LNCaP clone FGC (cell line): ENCODE measurements around the gene HTN1.
"Not testable (repeated sequence)": the region's sequence is repeated elsewhere in the genome, so short reads cannot be mapped to it uniquely, and the experiment has no call there.

Source experiments
- DNase-seq: peaks from one replicate; pipeline ENCODE4 v3.0.0-alpha.2; 2011; ENCODE audit warnings: low read depth
- H3K4me3 ChIP-seq: 2 replicates; pipeline ENCODE4 v1.5.1; 2011; ENCODE audit warnings: mild to moderate bottlenecking, low read depth, low read length, control low read depth
- TF ChIP-seq, protein P1 (sequence below): IDR thresholded peaks from 2 replicates; pipeline ENCODE4 v1.5.1; 2012; ENCODE audit warnings: mild to moderate bottlenecking; ENCODE audit not compliant: control insufficient read depth, insufficient read depth; ENCODE audit errors: extremely low read depth

HTN1 gene

DNA sequence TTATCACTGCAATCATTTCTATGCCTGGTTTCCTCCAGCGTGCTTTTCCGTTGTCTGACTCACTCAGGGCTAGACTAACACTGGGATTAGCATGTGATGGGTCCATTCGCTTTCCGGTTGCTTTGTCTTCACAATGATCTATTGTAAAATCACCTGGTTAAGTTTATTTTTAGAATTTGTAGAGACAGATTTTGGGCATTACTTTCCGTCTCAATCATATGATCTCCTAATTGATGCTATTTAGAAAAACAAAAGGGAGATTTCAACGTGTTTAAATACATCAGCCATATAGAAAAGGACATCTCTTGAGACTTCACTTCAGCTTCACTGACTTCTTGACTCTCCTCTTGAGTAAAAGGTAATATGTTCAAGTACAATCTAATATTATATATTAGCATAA is at the start of gene HTN1:
TSS of gene HTN1 (plus strand) at position 301 of the 400 bp plus-strand sequence. CDS start 2,639 bp downstream, outside the sequence.
- not testable (repeated sequence) for DNase-seq, H3K4me3 ChIP-seq

DNA sequence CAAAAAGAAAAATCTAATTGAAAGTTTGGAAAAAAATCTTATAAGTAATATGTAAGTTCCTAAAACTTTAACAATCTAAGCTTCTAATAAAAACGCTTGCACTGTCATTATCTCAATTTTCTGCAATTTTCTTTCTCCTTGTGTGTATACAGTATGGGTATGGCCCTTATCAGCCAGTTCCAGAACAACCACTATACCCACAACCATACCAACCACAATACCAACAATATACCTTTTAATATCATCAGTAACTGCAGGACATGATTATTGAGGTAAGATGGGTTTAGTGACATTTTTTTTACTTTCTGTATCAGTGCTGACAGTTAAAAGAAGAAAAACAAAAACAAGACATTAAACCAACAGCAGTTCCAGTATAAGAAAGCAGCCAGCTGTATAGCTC is 49.5 kb upstream of the HTN1 start:
- TF ChIP-seq, protein P1, sequence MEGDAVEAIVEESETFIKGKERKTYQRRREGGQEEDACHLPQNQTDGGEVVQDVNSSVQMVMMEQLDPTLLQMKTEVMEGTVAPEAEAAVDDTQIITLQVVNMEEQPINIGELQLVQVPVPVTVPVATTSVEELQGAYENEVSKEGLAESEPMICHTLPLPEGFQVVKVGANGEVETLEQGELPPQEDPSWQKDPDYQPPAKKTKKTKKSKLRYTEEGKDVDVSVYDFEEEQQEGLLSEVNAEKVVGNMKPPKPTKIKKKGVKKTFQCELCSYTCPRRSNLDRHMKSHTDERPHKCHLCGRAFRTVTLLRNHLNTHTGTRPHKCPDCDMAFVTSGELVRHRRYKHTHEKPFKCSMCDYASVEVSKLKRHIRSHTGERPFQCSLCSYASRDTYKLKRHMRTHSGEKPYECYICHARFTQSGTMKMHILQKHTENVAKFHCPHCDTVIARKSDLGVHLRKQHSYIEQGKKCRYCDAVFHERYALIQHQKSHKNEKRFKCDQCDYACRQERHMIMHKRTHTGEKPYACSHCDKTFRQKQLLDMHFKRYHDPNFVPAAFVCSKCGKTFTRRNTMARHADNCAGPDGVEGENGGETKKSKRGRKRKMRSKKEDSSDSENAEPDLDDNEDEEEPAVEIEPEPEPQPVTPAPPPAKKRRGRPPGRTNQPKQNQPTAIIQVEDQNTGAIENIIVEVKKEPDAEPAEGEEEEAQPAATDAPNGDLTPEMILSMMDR = no peak
- H3K4me3 ChIP-seq = no peak overlapping the region
- no peak for DNase-seq

DNA sequence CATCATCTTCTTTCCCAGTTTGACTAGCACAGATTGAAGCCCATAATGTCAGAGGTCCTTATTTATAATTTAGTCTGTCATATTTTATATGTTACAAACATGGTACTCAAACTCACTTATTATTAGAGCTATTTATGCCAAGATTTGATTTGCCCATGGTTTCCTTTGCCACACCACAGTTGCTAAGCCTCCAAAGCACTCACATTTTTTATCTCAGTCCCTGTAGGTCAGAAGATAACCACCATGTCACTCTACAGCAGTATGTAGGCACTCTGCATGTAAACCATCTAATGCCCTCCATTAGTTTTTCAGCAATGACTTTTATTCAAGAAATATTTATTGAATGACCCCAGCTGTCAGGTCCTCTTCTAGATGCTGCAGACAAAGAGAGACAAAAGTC is 47.7 kb upstream of the HTN1 start:
- TF ChIP-seq, protein P1 = no peak
- no peak for DNase-seq
- H3K4me3 ChIP-seq = no peak overlapping the region

DNA sequence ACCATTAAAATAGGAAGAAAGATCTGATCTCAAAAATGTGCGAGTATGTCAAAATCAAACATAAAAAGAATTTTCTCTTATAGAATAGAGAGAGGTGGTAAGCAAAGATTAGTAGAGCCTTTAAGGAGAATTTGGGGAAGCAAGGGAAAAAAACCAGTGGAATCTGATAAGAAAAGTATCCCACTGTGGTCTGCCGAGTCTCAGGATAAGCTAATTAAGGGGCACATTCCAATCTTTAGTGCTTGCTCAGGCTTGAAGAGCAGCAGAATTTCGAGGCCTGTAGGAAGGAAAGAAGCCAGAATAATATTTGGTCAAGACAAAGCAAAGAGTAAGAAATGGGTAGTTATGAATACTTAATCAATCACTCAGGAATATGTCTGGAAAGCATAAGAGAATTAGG is 41.5 kb upstream of the HTN1 start:
- TF ChIP-seq, protein P1 = no peak
- H3K4me3 ChIP-seq = no peak overlapping the region
- DNase-seq = no peak

DNA sequence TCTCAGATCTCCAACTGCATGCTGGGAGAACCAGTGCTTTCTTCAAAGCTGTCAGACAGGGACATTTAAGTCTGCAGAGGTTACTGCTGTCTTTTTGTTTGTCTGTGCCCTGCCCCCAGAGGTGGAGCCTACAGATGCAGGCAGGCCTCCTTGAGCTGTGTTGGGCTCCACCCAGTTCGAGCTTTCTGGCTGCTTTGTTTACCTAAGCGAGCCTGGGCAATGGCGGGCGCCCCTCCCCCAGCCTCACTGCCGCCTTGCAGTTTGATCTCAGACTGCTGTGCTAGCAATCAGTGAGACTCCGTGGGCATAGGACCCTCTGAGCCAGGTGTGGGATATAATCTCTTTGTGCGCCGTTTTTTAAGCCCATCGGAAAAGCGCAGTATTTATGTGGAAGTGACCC is 31.2 kb upstream of the HTN1 start:
- not testable (repeated sequence) for H3K4me3 ChIP-seq, DNase-seq

DNA sequence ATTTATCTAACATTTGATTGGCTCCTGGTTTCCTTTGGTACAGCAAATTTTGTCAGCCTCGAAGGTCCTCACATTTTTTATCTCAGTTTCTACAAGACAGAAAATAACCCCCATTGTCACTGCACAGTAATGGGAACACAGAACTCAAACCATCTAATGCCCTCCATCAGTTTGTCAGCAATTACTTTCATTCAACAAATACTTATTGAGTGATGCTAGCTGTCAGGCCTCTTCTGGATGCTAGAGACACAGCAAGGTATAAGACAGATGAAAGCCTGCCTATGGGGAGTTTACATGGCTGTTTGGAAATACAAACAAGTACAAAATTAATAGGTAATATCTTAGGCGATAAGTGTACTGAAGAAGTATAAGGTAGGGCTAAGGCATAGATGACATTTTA is 27.0 kb upstream of the HTN1 start:
- H3K4me3 ChIP-seq = no peak overlapping the region
- TF ChIP-seq, protein P1 = no peak
- no peak for DNase-seq

DNA sequence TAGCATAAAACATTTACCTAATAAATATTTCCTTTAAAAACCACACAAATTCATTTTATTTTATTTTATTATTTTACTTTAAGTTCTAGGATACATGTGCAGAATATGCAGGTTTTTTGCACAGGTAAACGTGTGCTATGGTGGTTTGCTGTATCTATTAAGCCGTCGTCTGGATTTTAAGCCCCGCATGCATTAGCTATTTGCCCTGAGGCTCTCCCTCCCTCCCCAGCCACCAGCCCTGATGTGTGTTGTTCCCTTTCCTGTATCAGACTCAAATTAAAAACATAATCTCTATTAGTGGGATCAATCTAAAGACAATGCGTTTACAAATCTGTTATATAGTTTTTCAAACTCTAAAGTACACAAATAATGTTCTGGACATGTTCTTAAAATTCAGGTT is 23.2 kb upstream of the HTN1 start:
- DNase-seq = no peak
- TF ChIP-seq, protein P1 = no peak

DNA sequence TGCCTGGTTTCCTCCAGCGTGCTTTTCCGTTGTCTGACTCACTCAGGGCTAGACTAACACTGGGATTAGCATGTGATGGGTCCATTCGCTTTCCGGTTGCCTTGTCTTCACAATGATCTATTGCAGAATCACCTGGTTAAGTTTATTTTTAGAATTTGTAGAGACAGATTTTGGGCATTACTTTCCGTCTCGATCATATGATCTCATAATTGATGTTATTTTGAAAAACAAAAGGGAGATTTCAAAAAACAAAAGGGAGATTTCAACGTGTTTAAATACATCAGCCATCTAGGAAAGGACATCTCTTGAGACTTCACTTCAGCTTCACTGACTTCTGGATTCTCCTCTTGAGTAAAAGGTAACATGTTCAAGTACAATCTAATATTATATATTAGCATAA is 22.1 kb upstream of the HTN1 start, which contains the start of gene HTN3:
TSS of gene HTN3 (plus strand) at position 301 of the 400 bp plus-strand sequence. CDS start 2,282 bp downstream, outside the sequence.
- not testable (repeated sequence) for H3K4me3 ChIP-seq, DNase-seq

More for the DNA sequence above, 23.2 kb upstream of the HTN1 start:
- H3K4me3 ChIP-seq = no peak overlapping the region

DNA sequence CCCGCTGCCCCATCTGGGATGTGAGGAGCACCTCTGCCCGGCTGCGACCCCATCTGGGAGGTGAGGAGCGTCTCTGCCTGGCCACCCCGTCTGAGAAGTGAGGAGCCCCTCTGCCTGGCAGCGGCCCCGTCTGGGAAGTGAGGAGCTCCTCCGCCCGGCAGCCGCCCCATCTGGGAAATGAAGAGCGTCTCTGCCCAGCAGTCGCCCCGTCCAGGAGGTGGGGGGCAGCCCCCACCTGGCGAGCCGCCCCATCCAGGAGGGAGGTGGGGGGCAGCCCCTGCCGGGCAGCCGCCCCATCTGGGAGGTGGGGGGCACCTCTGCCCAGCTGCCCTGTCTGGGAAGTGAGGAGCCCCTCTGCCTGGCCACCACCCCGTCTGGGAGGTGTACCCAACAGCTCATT is 12.7 kb upstream of the HTN1 start:
- DNase-seq, H3K4me3 ChIP-seq: not testable (repeated sequence)

DNA sequence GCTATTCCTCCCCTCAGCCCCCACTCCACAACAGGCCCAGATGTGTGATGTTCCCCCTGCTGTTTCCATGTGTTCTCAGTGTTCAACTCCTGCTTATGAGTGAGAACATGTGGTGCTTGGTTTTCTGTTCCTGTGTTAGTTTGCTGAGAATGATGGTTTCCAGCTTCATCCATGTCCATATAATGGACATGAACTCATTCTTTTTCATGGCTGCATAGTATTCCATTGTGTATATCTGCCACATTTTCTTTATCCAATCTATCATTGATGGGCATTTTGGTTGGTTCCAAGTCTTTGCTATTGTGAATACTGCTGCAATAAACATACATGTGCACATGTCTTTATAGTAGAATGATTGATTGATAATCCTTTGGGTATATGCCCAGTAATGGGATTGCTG is 10.3 kb upstream of the HTN1 start:
- not testable (repeated sequence) for DNase-seq

More for the DNA sequence above, 10.3 kb upstream of the HTN1 start:
- H3K4me3 ChIP-seq = not testable (repeated sequence)
